DND-41 (cell line): ENCODE data around the gene SNX9.

Experiments
- EZH2 ChIP-seq: IDR thresholded peaks from 3 replicates; pipeline ENCODE4 v1.6.1; 2012; ENCODE audit warnings: borderline replicate concordance, low read depth, mild to moderate bottlenecking, moderate library complexity, low read length, inconsistent platforms; ENCODE audit not compliant: severe bottlenecking
- TF ChIP-seq, protein P1 (sequence below): IDR thresholded peaks from 2 replicates; pipeline ENCODE4 v1.5.1; 2012; ENCODE audit warnings: borderline replicate concordance, low read length, moderate library complexity, mild to moderate bottlenecking; ENCODE audit not compliant: poor library complexity, severe bottlenecking; ENCODE audit errors: extremely low read depth

DNA sequence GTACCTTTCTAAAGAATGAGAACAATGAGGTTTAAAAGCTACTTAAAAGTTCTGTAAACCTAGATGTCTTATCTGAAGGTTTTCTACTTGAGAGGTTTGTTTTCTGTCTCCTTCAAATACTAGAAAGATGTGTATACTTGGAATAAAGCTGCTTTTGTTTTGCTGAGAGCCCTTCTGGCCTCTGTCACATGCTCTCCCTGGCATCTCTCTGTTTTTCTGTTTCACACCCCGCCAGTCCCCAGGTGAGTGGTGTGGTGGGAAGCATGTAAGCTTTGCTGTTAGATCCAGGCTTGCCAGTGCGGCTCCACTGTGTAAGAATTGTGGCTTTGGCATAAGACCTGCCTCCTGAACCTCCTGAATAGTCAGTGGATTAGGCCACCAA is 56.8 kb downstream of the SNX9 start:
- TF ChIP-seq, protein P1, sequence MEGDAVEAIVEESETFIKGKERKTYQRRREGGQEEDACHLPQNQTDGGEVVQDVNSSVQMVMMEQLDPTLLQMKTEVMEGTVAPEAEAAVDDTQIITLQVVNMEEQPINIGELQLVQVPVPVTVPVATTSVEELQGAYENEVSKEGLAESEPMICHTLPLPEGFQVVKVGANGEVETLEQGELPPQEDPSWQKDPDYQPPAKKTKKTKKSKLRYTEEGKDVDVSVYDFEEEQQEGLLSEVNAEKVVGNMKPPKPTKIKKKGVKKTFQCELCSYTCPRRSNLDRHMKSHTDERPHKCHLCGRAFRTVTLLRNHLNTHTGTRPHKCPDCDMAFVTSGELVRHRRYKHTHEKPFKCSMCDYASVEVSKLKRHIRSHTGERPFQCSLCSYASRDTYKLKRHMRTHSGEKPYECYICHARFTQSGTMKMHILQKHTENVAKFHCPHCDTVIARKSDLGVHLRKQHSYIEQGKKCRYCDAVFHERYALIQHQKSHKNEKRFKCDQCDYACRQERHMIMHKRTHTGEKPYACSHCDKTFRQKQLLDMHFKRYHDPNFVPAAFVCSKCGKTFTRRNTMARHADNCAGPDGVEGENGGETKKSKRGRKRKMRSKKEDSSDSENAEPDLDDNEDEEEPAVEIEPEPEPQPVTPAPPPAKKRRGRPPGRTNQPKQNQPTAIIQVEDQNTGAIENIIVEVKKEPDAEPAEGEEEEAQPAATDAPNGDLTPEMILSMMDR, result no peak
- no peak for TF ChIP-seq EZH2
